ENCODE measurements around the gene PCOLCE2.

PCOLCE2 gene

DNA sequence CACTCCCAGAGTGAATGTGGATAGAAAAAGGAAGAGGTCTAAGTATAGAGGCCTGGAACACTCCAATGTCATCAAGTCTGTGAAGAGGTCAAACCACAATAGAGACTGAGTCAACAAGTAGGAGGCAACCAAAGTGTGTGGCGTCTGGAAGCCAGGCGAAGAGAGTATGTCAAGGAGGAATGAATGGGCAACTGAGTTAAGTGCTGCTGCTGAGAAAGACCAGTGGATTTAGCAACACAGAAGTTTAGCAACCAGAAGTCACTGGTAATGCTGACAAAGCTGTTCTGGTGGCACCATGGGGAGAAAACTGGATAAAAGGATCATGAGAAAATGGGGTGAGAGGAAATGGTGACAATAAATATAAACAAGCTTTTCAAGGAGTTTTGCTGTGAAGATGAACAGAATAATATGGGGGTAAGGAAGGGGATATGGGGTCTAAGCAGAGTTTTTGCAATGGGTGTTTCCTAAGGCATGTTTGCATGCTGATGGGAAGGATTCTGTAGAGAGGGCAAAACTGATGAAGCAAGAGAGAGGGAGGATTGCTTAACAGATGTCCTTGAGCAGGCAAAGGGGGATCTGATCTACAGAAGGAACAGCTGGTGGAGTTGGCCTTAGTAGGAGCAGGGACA, 38.4 kb downstream of the PCOLCE2 start:
- TF ChIP-seq, protein P1, sequence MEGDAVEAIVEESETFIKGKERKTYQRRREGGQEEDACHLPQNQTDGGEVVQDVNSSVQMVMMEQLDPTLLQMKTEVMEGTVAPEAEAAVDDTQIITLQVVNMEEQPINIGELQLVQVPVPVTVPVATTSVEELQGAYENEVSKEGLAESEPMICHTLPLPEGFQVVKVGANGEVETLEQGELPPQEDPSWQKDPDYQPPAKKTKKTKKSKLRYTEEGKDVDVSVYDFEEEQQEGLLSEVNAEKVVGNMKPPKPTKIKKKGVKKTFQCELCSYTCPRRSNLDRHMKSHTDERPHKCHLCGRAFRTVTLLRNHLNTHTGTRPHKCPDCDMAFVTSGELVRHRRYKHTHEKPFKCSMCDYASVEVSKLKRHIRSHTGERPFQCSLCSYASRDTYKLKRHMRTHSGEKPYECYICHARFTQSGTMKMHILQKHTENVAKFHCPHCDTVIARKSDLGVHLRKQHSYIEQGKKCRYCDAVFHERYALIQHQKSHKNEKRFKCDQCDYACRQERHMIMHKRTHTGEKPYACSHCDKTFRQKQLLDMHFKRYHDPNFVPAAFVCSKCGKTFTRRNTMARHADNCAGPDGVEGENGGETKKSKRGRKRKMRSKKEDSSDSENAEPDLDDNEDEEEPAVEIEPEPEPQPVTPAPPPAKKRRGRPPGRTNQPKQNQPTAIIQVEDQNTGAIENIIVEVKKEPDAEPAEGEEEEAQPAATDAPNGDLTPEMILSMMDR (IDR thresholded peaks at IDR 0.05) = no peak
- no peak for DNase-seq
- Mint-ChIP-seq H3K27ac (no peak overlapping the region), H3K9me3 (no peaks in the 10 kb centered on the region), H3K4me1 (no peaks in the 10 kb centered on the region), H3K4me3 (no peak overlapping the region), H3K27me3 (ENCODE audit: low read depth, poor library complexity) (no peaks in the 10 kb centered on the region), H3K36me3 (ENCODE audit: low read depth) (peaks cover 15% of the 10 kb centered on the region)

DNA sequence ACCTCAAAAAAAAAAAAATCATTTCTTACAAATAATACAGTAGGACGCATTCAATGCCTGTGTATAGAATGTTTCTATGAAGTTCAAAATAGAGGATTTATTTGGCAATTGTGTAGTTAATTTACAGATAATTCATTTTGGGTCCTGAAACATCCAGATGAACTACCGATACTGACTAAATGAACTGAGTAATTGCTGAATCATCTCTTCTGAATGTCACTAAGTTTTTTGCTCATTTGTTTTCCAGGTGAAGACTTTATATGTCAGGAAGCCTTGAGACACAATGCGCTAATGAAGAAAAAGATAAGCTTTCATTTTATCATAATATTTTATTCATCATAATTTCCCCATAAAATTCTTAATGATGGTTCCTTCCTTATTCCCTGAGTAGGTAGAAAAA, 39.7 kb downstream of the PCOLCE2 start:
- Mint-ChIP-seq H3K9me3 (no peaks in the 10 kb centered on the region), H3K27ac (no peak overlapping the region), H3K4me1 (no peaks in the 10 kb centered on the region), H3K27me3 (ENCODE audit: low read depth, poor library complexity) (no peaks in the 10 kb centered on the region), H3K4me3 (no peak overlapping the region), H3K36me3 (ENCODE audit: low read depth) (peaks cover 27% of the 10 kb centered on the region)
- TF ChIP-seq, protein P1 (IDR thresholded peaks at IDR 0.05) = no peak
- no peak for DNase-seq

DNA sequence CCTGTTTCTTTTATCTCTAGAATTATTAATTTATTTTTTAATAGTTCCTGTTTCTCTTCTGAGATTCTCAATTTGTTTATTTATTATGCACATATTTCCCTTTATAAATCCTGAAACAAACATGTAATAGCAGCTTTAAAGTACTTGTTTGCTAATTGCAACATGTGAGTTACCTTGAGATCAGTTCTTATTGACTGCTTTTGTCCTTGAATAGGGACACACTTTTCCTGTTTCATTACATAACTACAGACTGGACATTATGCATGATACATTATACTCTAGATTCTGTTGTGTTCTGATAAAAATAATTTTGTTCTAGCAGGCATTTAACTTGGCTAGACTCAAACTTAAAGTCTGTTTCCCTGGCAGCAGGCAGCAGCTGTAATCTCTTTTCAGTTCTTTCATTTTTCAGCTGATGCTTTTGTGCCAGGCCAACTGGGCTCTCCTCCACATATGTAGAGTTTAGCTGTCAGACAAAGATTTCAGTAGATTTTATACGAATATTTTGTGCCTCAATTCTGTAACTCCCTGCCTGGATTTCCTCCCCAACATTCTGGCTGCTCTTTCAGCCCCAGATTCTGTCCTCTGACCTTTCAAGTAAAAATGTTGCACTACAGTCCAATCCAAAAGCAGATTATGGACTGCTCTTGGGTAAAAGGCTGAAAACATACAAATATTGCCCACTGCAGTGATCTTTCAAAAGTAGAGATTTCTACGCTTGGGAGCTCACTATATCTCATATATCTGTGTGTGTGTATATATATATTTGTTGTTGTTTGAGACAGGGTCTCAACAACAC, 41.9 kb downstream of the PCOLCE2 start:
- no peaks in the 10 kb centered on the region for H3K27me3 Mint-ChIP-seq (ENCODE audit: low read depth, poor library complexity)
- H3K4me3 Mint-ChIP-seq = no peak overlapping the region
- TF ChIP-seq, protein P1 (IDR thresholded peaks at IDR 0.05) = no peak
- DNase-seq = no peak
- H3K36me3 Mint-ChIP-seq (ENCODE audit: low read depth) = peaks cover 28% of the 10 kb centered on the region
- no peaks in the 10 kb centered on the region for H3K9me3 Mint-ChIP-seq
- H3K27ac Mint-ChIP-seq = peak overlapping the region; percentile 80
- no peaks in the 10 kb centered on the region for H3K4me1 Mint-ChIP-seq

DNA sequence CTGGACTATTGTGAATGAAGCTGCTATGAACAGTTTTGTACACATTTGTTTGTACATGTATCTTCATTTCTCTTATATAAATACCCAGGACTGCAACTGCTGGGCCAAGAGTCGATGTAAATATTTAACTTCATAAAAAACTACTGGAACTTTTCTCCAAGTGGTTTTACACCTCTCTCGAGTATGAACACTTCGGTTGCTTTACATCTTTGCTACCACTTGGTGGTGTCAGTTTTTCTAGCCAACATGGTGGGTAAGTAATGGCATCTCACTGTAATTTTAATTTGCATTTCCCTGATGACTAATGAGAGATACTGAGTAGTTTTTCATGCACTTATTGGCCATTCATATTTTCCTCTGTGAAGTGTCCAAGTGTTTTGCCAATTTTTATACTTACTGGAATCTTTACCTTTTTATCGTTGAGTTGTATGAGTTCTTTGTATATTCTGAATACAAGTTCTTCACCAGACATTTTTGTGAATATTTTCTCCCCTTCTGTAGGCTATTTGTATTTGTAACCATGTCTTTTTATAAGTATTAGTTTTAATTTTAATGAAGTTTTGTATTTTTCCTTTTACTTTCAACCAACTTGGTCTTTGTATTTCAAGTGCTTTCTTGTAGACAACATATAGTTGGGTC, 44.4 kb downstream of the PCOLCE2 start:
- TF ChIP-seq, protein P1 (IDR thresholded peaks at IDR 0.05) = peak; percentile 41
- H3K4me3 Mint-ChIP-seq = no peak overlapping the region
- peaks cover 27% of the 10 kb centered on the region for H3K36me3 Mint-ChIP-seq (ENCODE audit: low read depth)
- H3K9me3 Mint-ChIP-seq = no peaks in the 10 kb centered on the region
- H3K4me1 Mint-ChIP-seq = no peaks in the 10 kb centered on the region
- no peak overlapping the region for H3K27ac Mint-ChIP-seq
- H3K27me3 Mint-ChIP-seq (ENCODE audit: low read depth, poor library complexity) = no peaks in the 10 kb centered on the region
- DNase-seq = no peak

DNA sequence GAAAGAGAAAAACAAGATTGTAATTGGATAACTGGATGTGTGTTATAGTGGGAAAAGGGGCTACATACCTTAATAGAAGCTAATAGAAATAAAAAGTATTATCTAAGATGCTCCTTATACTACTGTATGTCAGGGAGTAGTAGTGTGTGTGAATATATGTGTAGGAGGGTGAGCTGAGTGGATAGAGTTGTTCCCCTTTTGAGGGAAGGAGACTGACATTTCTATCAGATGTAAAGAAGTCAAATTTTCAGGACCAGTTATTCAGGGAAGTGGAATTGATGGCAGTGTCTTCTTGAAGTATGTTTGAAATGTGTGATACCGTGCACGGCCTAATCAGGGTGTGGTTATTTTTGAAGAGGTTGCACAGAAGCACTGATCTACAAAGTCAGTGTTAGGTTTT, 49.1 kb downstream of the PCOLCE2 start:
- peaks cover 33% of the 10 kb centered on the region for H3K36me3 Mint-ChIP-seq (ENCODE audit: low read depth)
- peaks cover 3% of the 10 kb centered on the region for H3K27me3 Mint-ChIP-seq (ENCODE audit: low read depth, poor library complexity)
- TF ChIP-seq, protein P1 (IDR thresholded peaks at IDR 0.05) = no peak
- H3K9me3 Mint-ChIP-seq = peaks cover 4% of the 10 kb centered on the region
- no peak for DNase-seq
- peak overlapping the region; percentile 5 for H3K27ac Mint-ChIP-seq
- H3K4me1 Mint-ChIP-seq = no peaks in the 10 kb centered on the region
- H3K4me3 Mint-ChIP-seq = no peak overlapping the region
